Measurements from ENCODE around the gene GRIP1. TPM values are rescaled to one million over a fixed set of nuclear protein-coding genes. Genes with fewer than 3 reads are reported as not detected.

GRIP1 gene
- total and polyA plus RNA-seq, 2 donors (not counting 3 experiments of a cell fraction or from before 2014, with no cell fraction given) = 0.04 to 0.69 TPM

DNA sequence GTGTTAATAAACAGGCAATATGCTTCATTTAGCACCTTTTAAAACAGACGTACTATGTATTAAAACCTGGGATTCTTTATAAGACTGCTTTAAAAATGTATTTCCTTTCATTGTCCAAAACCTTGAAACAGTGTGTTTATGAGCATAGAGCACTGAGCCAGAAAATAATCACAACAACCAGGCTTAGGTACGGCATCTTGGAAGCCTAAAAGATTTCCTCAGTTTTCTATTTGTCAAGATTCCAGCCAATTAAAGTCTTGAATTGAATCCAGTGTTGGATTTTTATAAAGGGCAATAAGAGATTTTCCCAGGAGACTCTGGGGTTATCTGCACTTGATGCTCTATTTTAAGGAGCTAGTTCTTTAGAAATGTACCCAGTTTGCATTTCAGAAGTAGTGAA is 80.3 kb downstream of the GRIP1 start:
- Histone ChIP-seq H3K27ac (ENCODE audit: insufficient read depth, low read depth, low read length) (no peak overlapping the region), H3K9me3 (replicated peaks; ENCODE audit: control insufficient read depth, insufficient read depth, low read length) (no peaks in the 10 kb centered on the region), H3K9ac (replicated peaks; ENCODE audit: extremely low read depth, insufficient read depth, low read length) (no peak overlapping the region), H3K4me2 (ENCODE audit: insufficient read depth, low read length) (no peak overlapping the region), H2AFZ (ENCODE audit: low read depth, low read length) (no peak overlapping the region), H3K4me3 (replicated peaks in 1 of 3; ENCODE audit: insufficient read depth in 1 of 3, low read depth in 1 of 3, low read length in 3 of 3) (no peak overlapping the region), H3K4me1 (ENCODE audit: control insufficient read depth, extremely low read depth, insufficient read depth, low read length) (peaks cover 8% of the 10 kb centered on the region), H3K27me3 (ENCODE audit: control insufficient read depth in 2 of 2, insufficient read depth in 2 of 2, low read length in 2 of 2) (peaks cover 2 to 9% of the 10 kb centered on the region in 2 experiments), H3K9me1 (replicated peaks; ENCODE audit: control insufficient read depth, extremely low read depth, insufficient read depth, low read length) (no peaks in the 10 kb centered on the region), H4K20me1 (replicated peaks; ENCODE audit: control insufficient read depth, extremely low read depth, insufficient read depth, low read length) (no peaks in the 10 kb centered on the region), H3K79me2 (ENCODE audit: control insufficient read depth, insufficient read depth, low read length) (no peaks in the 10 kb centered on the region), H3K36me3 (ENCODE audit: control insufficient read depth in 2 of 2, extremely low read depth in 1 of 2, insufficient read depth in 2 of 2, low read length in 2 of 2) (no peaks in the 10 kb centered on the region)
- intact Hi-C loops (cut with micrococcal nuclease) = loop anchor here (10.0 kb wide), 2 partner anchors 66 to 924 kb away; no protein-coding TSS in a partner anchor
- dilution Hi-C loops (cut with MboI; ENCODE audit: extremely low pct_ligation_motif_present, low sequenced_read_pairs) = no loop called here
- DNase-seq (ENCODE audit: low read depth, low spot score) = no peak
- no TSS peak for BruUV-seq (replicated peaks)
- CTCF ChIA-PET = no interaction called here
- peak; percentile 57 for FAIRE-seq
- POLR2A ChIA-PET = no interaction called here
- TF ChIP-seq EZH2 (IDR thresholded peaks at IDR 0.05; ENCODE audit: borderline replicate concordance, low read depth, low read length, severe bottlenecking) = no peak
- no peak for TF ChIP-seq FOS (IDR thresholded peaks at IDR 0.05; ENCODE audit: borderline replicate concordance, insufficient read depth, low read length)
- no peak for TF ChIP-seq MYC (IDR thresholded peaks at IDR 0.05; ENCODE audit: low read depth, low read length)
- TF ChIP-seq, protein P1, sequence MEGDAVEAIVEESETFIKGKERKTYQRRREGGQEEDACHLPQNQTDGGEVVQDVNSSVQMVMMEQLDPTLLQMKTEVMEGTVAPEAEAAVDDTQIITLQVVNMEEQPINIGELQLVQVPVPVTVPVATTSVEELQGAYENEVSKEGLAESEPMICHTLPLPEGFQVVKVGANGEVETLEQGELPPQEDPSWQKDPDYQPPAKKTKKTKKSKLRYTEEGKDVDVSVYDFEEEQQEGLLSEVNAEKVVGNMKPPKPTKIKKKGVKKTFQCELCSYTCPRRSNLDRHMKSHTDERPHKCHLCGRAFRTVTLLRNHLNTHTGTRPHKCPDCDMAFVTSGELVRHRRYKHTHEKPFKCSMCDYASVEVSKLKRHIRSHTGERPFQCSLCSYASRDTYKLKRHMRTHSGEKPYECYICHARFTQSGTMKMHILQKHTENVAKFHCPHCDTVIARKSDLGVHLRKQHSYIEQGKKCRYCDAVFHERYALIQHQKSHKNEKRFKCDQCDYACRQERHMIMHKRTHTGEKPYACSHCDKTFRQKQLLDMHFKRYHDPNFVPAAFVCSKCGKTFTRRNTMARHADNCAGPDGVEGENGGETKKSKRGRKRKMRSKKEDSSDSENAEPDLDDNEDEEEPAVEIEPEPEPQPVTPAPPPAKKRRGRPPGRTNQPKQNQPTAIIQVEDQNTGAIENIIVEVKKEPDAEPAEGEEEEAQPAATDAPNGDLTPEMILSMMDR (IDR thresholded peaks at IDR 0.05; ENCODE audit: extremely low read depth in 1 of 2, insufficient read depth in 1 of 2, low read depth in 1 of 2, low read length in 2 of 2) = no peak
- no peak for TF ChIP-seq POLR2A (IDR thresholded peaks at IDR 0.05; ENCODE audit: low read depth, low read length)
- no peak for TF ChIP-seq GATA2 (IDR thresholded peaks at IDR 0.05; ENCODE audit: insufficient read depth, insufficient read length, low read depth, low read length)
- TF ChIP-seq, protein P2, sequence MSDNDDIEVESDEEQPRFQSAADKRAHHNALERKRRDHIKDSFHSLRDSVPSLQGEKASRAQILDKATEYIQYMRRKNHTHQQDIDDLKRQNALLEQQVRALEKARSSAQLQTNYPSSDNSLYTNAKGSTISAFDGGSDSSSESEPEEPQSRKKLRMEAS (IDR thresholded peaks at IDR 0.05; ENCODE audit: insufficient read depth, insufficient read length) = no peak
- TF ChIP-seq JUN (IDR thresholded peaks at IDR 0.05; ENCODE audit: borderline replicate concordance, insufficient read depth, insufficient read length, low read depth) = no peak

Data from endothelial cell of umbilical vein (primary cell).